LNCaP clone FGC (cell line): ENCODE data around the gene PGLYRP1.

Experiments
- DNase-seq: peaks from one replicate; pipeline ENCODE4 v3.0.0-alpha.2; 2011; ENCODE audit warnings: low read depth
- H3K4me3 ChIP-seq: 2 replicates; pipeline ENCODE4 v1.5.1; 2011; ENCODE audit warnings: mild to moderate bottlenecking, low read depth, low read length, control low read depth
- TF ChIP-seq, protein P1 (sequence below): IDR thresholded peaks from 2 replicates; pipeline ENCODE4 v1.5.1; 2012; ENCODE audit warnings: mild to moderate bottlenecking; ENCODE audit not compliant: control insufficient read depth, insufficient read depth; ENCODE audit errors: extremely low read depth

The PGLYRP1 gene

DNA sequence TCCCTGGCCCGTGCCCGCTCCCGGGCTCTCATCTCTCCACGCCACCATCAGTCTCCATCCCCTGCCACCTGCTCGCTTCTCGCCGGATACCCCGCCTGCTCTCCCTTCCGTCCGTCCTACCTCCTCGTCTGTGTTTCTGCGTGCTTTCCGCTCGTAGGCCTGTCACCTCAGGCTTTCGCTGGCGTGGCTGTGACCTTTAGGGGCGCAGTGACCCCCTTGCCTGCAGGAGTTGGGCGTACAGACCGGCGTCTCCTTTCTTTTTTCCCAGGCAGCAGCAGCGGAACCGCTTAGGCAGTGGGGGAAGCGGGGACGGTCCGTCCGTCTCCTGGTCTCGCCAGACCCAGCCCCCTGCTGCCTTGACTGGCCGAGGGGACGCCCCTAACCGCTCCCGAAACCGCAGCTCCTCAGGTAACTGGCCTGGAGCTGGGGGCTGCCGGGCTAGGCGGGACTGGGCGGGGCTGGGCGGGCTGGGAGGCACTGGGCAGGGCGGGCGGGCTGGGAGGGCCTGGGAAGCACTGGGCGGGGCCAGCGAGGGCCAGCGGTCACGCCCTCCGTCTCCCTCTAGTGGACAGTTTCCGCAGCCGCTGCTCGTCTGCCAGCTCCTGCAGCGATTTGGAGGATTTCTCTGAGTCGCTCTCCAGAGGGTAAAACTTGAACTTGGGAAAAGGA lies 6.3 kb downstream of the PGLYRP1 start:
- no peak for DNase-seq

DNA sequence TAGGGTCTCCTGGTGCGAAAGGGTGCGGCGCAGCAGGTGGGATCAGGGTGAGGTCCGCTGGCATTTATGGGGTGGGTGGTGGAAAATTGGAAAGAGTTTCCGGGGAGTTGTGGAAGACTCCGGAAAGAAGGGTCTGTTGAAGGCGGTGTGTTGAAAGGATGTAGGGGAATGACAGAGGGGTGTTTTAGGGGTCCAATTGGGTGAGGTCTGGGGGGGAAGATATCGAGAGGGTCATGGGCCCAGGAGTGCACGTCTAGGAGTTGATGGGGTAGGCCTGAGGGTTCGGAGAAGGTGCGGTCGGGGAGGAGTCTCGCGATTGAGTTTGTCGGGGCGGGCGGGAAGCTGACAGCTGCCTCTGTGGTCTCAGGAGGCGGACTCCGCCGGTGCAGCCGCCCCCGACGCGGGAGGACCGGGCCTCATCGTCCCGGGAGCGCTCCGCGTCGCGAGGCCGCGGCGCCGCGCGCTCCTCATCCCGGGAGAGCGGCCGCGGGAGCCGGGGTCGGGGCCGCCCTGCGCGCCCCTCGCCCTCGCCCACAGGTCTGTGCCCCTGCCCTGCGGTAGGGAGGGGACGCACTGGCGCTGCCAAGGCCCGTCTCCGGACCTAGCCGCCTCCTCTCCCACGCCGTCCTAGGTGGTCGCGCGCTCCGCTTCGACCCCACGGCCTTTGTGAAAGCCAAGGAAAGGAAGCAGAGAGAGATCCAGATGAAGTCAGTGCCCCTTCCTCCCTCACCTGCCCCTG lies 7.0 kb downstream of the PGLYRP1 start:
- TF ChIP-seq, protein P1, sequence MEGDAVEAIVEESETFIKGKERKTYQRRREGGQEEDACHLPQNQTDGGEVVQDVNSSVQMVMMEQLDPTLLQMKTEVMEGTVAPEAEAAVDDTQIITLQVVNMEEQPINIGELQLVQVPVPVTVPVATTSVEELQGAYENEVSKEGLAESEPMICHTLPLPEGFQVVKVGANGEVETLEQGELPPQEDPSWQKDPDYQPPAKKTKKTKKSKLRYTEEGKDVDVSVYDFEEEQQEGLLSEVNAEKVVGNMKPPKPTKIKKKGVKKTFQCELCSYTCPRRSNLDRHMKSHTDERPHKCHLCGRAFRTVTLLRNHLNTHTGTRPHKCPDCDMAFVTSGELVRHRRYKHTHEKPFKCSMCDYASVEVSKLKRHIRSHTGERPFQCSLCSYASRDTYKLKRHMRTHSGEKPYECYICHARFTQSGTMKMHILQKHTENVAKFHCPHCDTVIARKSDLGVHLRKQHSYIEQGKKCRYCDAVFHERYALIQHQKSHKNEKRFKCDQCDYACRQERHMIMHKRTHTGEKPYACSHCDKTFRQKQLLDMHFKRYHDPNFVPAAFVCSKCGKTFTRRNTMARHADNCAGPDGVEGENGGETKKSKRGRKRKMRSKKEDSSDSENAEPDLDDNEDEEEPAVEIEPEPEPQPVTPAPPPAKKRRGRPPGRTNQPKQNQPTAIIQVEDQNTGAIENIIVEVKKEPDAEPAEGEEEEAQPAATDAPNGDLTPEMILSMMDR: no peak
- no peak for DNase-seq
- no peak overlapping the region for H3K4me3 ChIP-seq

More for the DNA sequence above, 6.3 kb downstream of the PGLYRP1 start:
- TF ChIP-seq, protein P1: peak; percentile 69
- peak overlapping the region; percentile 31 for H3K4me3 ChIP-seq

DNA sequence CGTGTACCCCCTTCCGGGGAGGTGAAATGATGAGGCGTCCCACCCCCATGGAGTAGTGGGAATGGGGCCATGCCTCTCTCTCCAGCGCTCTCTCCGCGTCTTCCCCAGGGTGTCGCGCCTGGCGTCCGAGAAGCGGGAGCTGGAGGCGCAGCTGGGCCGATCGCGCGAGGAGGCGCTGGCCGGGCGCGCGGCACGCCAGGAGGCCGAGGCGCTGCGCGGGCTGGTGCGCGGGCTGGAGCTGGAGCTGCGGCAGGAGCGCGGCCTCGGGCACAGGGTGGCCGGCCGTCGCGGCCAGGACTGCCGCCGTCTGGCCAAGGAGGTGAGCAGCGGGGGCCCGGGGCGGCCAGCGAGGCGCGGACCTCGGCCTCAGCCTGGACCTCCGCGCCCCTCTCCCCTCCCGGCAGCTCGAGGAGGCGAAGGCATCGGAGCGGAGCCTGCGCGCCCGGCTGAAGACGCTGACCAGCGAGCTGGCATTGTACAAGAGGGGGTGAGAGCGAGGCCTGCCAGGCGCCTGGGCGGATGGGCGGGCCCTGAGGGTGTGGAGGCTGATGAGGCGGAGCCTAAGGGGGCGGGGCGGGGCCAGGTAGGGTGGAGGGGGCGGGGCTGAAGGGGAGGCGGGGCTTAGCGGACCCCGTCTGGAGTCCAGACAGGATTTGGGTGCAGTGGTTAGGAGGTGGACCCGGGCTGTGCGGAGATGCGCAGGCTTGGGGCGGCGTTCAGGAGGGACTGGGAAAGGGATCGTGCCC lies 7.7 kb downstream of the PGLYRP1 start:
- H3K4me3 ChIP-seq: no peak overlapping the region
- no peak for DNase-seq
- TF ChIP-seq, protein P1: no peak

DNA sequence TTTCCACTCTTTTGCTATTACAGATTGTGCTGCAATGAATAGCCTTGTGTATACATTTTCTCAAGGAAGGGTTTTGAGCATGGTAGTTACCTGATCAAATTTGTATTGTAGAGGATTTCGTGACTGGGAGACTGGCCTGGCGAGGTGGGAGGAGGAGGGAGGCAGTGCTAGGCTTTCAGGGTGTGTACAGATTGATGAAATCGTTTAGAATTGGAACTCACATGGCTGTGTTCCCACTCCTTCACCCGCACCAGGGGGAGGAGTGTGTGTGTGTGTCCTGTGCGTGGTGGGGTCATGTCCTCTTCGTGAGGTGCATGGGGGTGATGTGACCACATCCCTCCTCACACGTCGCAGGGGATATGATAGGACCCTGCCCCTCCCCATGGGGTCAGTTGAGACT lies 8.3 kb downstream of the PGLYRP1 start:
- TF ChIP-seq, protein P1: no peak
- H3K4me3 ChIP-seq: no peak overlapping the region

DNA sequence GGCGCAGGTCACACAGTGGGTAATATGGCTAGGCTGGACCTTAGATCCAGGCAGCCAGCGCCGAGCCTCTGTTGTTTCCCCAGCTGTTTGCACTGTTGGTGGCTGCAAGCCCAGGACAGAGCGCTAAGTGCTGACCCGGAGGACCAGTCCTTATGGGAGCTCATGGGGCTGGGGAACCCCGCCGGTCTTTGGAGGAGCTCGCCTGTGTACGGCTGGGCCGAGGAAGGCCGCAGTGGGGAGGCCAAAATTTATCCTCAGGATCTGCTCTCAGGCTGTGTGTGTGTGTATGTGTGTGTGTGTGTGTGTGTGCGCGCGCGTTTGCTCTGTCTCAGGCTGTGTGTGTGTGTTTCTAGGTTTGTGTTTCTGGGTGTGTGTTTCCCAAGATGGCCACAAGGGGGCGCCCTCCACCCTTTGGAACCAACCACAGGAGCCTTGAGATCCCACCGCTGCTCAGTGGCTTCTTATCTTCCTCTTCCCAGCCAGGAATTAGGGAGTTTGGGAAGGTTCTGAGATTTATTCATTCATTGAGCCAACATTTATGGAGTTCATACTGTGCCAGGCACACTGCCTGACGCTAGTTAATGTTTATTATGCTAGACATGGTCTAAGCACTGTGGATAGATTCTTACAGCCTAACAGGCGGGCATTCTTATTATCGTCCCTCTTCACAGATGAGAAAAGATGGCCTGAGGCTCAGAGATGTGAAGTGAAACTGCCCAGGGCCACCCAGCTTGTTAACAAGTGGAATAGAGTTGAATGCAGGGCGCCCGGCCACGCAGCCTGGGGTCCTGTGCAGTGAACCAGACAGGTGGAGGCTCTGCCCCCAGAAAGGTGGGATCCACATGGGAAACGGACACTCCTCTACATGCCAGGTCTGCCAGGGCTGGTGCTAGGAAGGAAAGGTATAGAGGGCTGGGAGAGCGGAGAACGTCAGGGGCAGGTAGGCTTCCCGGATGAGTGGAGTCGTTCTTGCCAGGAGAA lies 13.0 kb downstream of the PGLYRP1 start:
- no peak overlapping the region for H3K4me3 ChIP-seq
- TF ChIP-seq, protein P1: peak; percentile 44
- no peak for DNase-seq

More for the DNA sequence above, 8.3 kb downstream of the PGLYRP1 start:
- no peak for DNase-seq

DNA sequence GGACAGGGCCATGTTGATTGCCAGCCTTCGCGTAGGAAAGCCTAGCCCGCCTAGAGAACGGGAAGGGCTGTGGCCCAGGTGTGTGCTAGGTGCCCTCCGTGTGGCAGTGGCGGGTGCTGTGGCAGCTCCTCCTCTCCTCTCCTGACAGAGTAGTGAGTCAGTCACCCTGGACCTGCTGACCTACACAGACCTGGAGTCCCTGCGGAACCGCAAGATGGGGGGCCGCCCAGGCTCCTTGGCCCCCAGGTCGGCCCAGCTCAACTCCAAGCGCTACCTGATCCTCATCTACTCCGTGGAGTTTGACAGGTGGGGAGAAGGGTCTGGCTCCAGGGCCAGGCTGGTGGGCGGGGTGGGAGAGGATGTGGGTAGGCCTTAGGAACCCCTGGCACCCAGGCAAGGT lies 16.4 kb downstream of the PGLYRP1 start:
- TF ChIP-seq, protein P1: no peak
- DNase-seq: no peak
- no peak overlapping the region for H3K4me3 ChIP-seq
